ENCODE measurements around the gene MDK. TPM values are rescaled to one million over a fixed set of nuclear protein-coding genes. Genes with fewer than 3 reads are reported as not detected.
A peak's percentile ranks its signal among the peaks of the same experiment; 100 is the strongest.

MDK gene
- total RNA-seq, 6 experiments from 2014 or later = 0.35 to 6.4 (median 4.2) TPM

DNA sequence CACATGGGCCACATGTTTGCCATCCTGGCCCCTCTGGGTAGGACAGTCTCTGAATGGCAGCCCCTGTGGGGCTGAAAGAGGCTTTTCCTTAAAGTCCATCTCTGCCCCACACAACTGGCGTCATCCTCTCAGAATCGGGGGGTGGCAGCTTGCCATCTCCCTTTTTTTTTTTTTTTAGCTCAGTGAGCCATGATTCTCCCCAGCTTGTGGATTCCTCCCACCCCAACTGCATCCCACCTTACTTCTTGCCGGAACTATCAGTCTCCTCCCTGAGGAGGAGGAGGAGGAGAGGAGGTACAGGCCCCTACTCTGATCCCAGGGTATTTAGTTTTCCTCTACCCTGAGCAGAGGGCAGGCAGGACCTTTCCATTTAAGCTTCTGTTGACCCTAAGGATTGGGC is 30.8 kb upstream of the MDK start:
- H3K4me3 ChIP-seq = no peak overlapping the region
- no peak for DNase-seq
- no peak for TF ChIP-seq POLR2A (IDR thresholded peaks at IDR 0.05)
- TF ChIP-seq, protein P1, sequence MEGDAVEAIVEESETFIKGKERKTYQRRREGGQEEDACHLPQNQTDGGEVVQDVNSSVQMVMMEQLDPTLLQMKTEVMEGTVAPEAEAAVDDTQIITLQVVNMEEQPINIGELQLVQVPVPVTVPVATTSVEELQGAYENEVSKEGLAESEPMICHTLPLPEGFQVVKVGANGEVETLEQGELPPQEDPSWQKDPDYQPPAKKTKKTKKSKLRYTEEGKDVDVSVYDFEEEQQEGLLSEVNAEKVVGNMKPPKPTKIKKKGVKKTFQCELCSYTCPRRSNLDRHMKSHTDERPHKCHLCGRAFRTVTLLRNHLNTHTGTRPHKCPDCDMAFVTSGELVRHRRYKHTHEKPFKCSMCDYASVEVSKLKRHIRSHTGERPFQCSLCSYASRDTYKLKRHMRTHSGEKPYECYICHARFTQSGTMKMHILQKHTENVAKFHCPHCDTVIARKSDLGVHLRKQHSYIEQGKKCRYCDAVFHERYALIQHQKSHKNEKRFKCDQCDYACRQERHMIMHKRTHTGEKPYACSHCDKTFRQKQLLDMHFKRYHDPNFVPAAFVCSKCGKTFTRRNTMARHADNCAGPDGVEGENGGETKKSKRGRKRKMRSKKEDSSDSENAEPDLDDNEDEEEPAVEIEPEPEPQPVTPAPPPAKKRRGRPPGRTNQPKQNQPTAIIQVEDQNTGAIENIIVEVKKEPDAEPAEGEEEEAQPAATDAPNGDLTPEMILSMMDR (IDR thresholded peaks at IDR 0.05) = no peak
- no peaks in the 10 kb centered on the region for H3K36me3 ChIP-seq
- ATAC-seq = no peak
- H3K27me3 ChIP-seq = no peaks in the 10 kb centered on the region
- H3K9me3 ChIP-seq = no peaks in the 10 kb centered on the region
- H3K4me1 ChIP-seq = peaks cover 0 to 14% (median 5%) of the 10 kb centered on the region in 4 donors
- intact Hi-C loops (cut with DNase I) = no loop called here
- WGBS (ENCODE audit: insufficient coverage, low coverage, low lambda C conversion rate, missing lambda C conversion rate) = 30% methylated on average over 2 of the region's 3 CpGs
- H3K27ac ChIP-seq = no peak overlapping the region

DNA sequence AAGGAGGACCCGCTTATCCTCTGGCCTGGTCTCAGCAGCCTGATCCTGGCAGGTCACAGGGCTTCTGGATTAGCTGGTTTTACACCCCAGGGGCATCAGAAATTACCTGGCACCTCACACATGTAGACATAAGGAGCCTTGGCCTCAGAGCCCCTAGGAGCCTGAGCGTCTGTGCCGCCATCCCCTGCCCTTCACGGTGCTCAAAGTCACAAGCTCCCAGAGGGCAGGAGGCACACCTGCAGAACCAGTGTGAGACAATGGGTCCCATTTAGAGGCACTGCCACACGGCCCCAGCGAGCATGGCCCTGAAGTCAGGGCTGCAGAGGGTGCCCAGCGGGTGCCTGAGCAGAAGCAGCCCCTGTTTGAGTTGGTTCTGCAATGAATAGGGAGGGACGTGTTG is 30.3 kb upstream of the MDK start:
- ATAC-seq = no peak
- WGBS (ENCODE audit: insufficient coverage, low coverage, low lambda C conversion rate, missing lambda C conversion rate) = 40% methylated on average over 1 of the region's 8 CpGs
- intact Hi-C loops (cut with DNase I) = no loop called here

DNA sequence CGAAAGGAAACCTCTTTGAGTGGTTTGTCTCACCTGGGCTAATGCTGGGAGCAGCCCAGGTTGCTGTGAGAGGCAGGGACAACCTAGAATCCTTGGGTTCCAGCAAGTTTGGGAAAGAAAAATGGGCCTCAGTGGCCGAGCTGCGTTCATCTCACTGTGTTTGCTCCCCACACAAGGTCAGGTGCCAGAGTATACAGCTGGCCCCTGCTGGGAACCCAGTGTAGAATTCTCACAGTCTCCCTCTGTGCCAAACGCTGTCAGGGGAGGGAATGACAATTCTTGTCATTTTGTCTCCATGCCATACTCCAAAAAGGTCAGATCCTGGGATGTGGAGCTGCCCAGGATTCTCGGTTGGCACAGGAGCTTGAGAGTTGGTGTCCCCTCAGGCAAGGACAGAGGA is 29.9 kb upstream of the MDK start:
- no peaks in the 10 kb centered on the region for H3K27me3 ChIP-seq
- H3K36me3 ChIP-seq = no peaks in the 10 kb centered on the region
- no peak for DNase-seq
- no peaks in the 10 kb centered on the region for H3K9me3 ChIP-seq
- intact Hi-C loops (cut with DNase I) = no loop called here
- ATAC-seq = no peak
- H3K4me3 ChIP-seq = no peak overlapping the region
- no peak overlapping the region for H3K27ac ChIP-seq
- TF ChIP-seq POLR2A (IDR thresholded peaks at IDR 0.05) = no peak
- TF ChIP-seq, protein P1 (IDR thresholded peaks at IDR 0.05) = no peak
- WGBS (ENCODE audit: insufficient coverage, low coverage, low lambda C conversion rate, missing lambda C conversion rate) = 40% methylated on average over 1 of the region's 5 CpGs
- H3K4me1 ChIP-seq = peaks cover 0 to 14% (median 5%) of the 10 kb centered on the region in 4 donors

More for the DNA sequence above, 30.3 kb upstream of the MDK start:
- Histone ChIP-seq H3K4me1 (peaks cover 0 to 14% (median 5%) of the 10 kb centered on the region in 4 donors), H3K9me3 (no peaks in the 10 kb centered on the region), H3K4me3 (no peak overlapping the region), H3K36me3 (no peaks in the 10 kb centered on the region), H3K27me3 (no peaks in the 10 kb centered on the region), H3K27ac (no peak overlapping the region)
- TF ChIP-seq POLR2A (IDR thresholded peaks at IDR 0.05) = no peak
- TF ChIP-seq, protein P1 (IDR thresholded peaks at IDR 0.05) = no peak
- DNase-seq = no peak

DNA sequence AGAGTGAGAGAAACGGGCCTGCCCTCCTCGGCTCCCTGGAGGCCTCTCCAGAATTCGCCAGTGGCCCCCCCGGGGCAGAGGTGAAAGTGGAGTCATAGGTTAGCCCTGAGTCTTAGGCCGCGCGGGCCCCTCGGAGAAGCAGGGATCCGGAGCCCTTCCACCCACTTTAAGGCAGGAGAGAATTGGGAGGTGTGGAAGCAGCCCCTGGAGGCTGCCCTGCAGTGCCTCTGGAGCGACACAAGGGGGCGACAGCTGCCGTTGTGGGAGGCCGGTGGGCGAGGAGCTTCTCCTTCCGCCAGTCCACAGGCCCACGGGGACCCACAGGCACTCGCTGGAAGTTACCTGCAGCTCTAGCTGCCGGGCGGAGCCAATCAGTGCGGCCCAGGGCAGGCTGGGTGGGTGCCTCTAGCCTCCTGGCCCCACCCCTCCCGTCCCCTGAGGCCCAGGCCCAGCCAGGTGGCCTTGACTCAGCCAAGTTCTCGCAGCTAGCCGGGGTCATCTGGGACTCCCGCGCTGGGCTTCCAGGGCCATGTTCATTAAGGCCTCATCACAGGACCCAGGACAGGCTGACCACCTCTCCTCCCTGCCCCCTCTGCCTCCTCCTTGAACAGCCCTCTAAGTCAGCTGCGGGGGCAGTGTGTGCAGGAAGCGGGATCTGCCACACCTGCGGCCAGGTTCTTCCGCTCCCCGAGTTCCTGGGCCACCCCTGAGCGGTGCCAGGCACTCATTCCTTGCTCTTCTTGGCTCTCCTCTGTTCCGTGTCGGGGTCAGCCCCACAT is 29.2 kb upstream of the MDK start:
- no peak overlapping the region for H3K27ac ChIP-seq
- intact Hi-C loops (cut with DNase I) = no loop called here
- ATAC-seq (peak in 3 of 4 donors; percentile 3 to 14 (median 11)), DNase-seq (no peak)
- WGBS (ENCODE audit: insufficient coverage, low coverage, low lambda C conversion rate, missing lambda C conversion rate) = 60% methylated on average over 3 of the region's 33 CpGs
- H3K36me3 ChIP-seq = no peaks in the 10 kb centered on the region
- H3K4me3 ChIP-seq = no peak overlapping the region
- peaks cover 0 to 14% (median 5%) of the 10 kb centered on the region in 4 donors for H3K4me1 ChIP-seq
- no peaks in the 10 kb centered on the region for H3K9me3 ChIP-seq
- H3K27me3 ChIP-seq = no peaks in the 10 kb centered on the region
- no peak for TF ChIP-seq POLR2A (IDR thresholded peaks at IDR 0.05)
- TF ChIP-seq, protein P1 (IDR thresholded peaks at IDR 0.05) = peak; percentile 50 to 69 (median 54)

Data from right lobe of liver (tissue), 6 donors.